ENCODE data around the gene XXYLT1. TPM values are rescaled to one million over a fixed set of nuclear protein-coding genes. Genes with fewer than 3 reads are reported as not detected.

The XXYLT1 gene
- total and polyA plus RNA-seq, 10 donors, result 2.7 to 22.3 (median 9.5) TPM

- no peak overlapping the region for H3K4me3 ChIP-seq
- intact Hi-C loops (cut with DNase I; ENCODE audit: low total_unique reads), result no loop called here
- peaks cover 0 to 14% (median 0%) of the 10 kb centered on the region in 6 donors for H3K4me1 ChIP-seq
- no peaks in the 10 kb centered on the region for H3K36me3 ChIP-seq
- peaks cover 0 to 10% (median 9%) of the 10 kb centered on the region in 8 donors for H3K9me3 ChIP-seq
- H3K27ac ChIP-seq, result no peak overlapping the region
- TF ChIP-seq CTCF (IDR thresholded peaks at IDR 0.05 in 8 of 11, conservative IDR thresholded peaks at IDR 0.05 in 3 of 11), result no peak
- no peak for TF ChIP-seq POLR2A (IDR thresholded peaks at IDR 0.05)
- no peak for TF ChIP-seq POLR2AphosphoS5 (IDR thresholded peaks at IDR 0.05)
- no peak for DNase-seq
- no peaks in the 10 kb centered on the region for H3K27me3 ChIP-seq (replicated peaks in 1 of 7)
- WGBS, 5 donors, result 64 to 88% (median 75%) methylated on average over 8 of the region's 8 CpGs
Measured at GRCh38 chr3:195135917-195136316, 135.0 kb downstream of the XXYLT1 start.

GRCh38 chr3:195134431-195134830 is 136.5 kb downstream of the XXYLT1 start:
- Histone ChIP-seq H3K27me3 (replicated peaks in 1 of 7) (no peaks in the 10 kb centered on the region), H3K4me1 (peaks cover 0 to 23% (median 0%) of the 10 kb centered on the region in 6 donors), H3K9me3 (no peaks in the 10 kb centered on the region), H3K36me3 (no peaks in the 10 kb centered on the region), H3K27ac (no peak overlapping the region), H3K4me3 (no peak overlapping the region)
- no peak for TF ChIP-seq POLR2A (IDR thresholded peaks at IDR 0.05)
- TF ChIP-seq POLR2AphosphoS5 (IDR thresholded peaks at IDR 0.05), result no peak
- no peak for TF ChIP-seq CTCF (IDR thresholded peaks at IDR 0.05 in 8 of 11, conservative IDR thresholded peaks at IDR 0.05 in 3 of 11)
- DNase-seq, result no peak
- WGBS, 5 donors, result 90 to 96% (median 95%) methylated on average over 6 of the region's 6 CpGs
- intact Hi-C loops (cut with DNase I; ENCODE audit: low total_unique reads), result no loop called here

GRCh38 chr3:195133462-195133861 is 137.5 kb downstream of the XXYLT1 start:
- no peaks in the 10 kb centered on the region for H3K9me3 ChIP-seq
- DNase-seq, result no peak
- H3K4me3 ChIP-seq, result no peak overlapping the region
- H3K36me3 ChIP-seq, result no peaks in the 10 kb centered on the region
- 72 to 81% (median 79%) methylated on average over 12 of the region's 12 CpGs for WGBS, 5 donors
- H3K27ac ChIP-seq, result no peak overlapping the region
- intact Hi-C loops (cut with DNase I; ENCODE audit: low total_unique reads), result no loop called here
- H3K4me1 ChIP-seq, result peaks cover 0 to 27% (median 7%) of the 10 kb centered on the region in 6 donors
- no peak for TF ChIP-seq CTCF (IDR thresholded peaks at IDR 0.05 in 8 of 11, conservative IDR thresholded peaks at IDR 0.05 in 3 of 11)
- peak in 2 of 3 donors; percentile 23 to 40 for TF ChIP-seq POLR2AphosphoS5 (IDR thresholded peaks at IDR 0.05)
- no peaks in the 10 kb centered on the region for H3K27me3 ChIP-seq (replicated peaks in 1 of 7)

- peaks cover 0 to 32% (median 11%) of the 10 kb centered on the region in 6 donors for H3K4me1 ChIP-seq
- H3K9me3 ChIP-seq, result no peaks in the 10 kb centered on the region
- TF ChIP-seq CTCF (IDR thresholded peaks at IDR 0.05 in 8 of 11, conservative IDR thresholded peaks at IDR 0.05 in 3 of 11), result no peak
- TF ChIP-seq POLR2A (IDR thresholded peaks at IDR 0.05), result no peak
- TF ChIP-seq POLR2AphosphoS5 (IDR thresholded peaks at IDR 0.05), result no peak
- 80 to 96% (median 91%) methylated on average over 4 of the region's 4 CpGs for WGBS, 5 donors
- H3K27me3 ChIP-seq (replicated peaks in 1 of 7), result no peaks in the 10 kb centered on the region
- H3K36me3 ChIP-seq, result no peaks in the 10 kb centered on the region
- H3K27ac ChIP-seq, result no peak overlapping the region
- no peak for DNase-seq
- intact Hi-C loops (cut with DNase I; ENCODE audit: low total_unique reads), result no loop called here
- no peak overlapping the region for H3K4me3 ChIP-seq
Measured at GRCh38 chr3:195133013-195133412, 137.9 kb downstream of the XXYLT1 start.

Measured in spleen (tissue), 11 donors.